Caco-2 (cell line): Measurements from ENCODE around the gene RRP12. TPM values are rescaled to one million over a fixed set of nuclear protein-coding genes. Genes with fewer than 3 reads are reported as not detected.

Source experiments
- BruUV-seq: library from RNA; stranded (reverse); fragments of 400-500 nt; replicated peaks from 2 replicates; lab custom pipeline; 2021; lab: Mats Ljungman, UMichigan
- CTCF ChIA-PET: fragments of 300-600 bp; sonication (Branson Sonifier 250); formaldehyde crosslinking; loops from one replicate; lab custom pipeline; 2022; ENCODE audit warnings: antibody characterized with exemption; lab: Charles Lee
- POLR2A ChIA-PET: fragments of 300-600 bp; sonication (Branson Sonifier 250); formaldehyde crosslinking; loops from one replicate; lab custom pipeline; 2022; ENCODE audit warnings: antibody characterized with exemption; lab: Charles Lee
- DNase-seq, 2 experiments: peaks; one replicate each; pipeline versions ENCODE4 v3.0.0 to v3.0.0-alpha.2; 2020 to 2022
- H3K27me3 ChIP-seq: replicated peaks from 2 replicates; pipeline ENCODE4 v1.6.0; 2011; ENCODE audit warnings: low read length; ENCODE audit not compliant: control insufficient read depth, insufficient read depth
- H3K36me3 ChIP-seq: 2 replicates; pipeline ENCODE4 v1.5.1; 2011; ENCODE audit warnings: low read length; ENCODE audit not compliant: control insufficient read depth, insufficient read depth
- H3K4me1 ChIP-seq: fragments of 250-450 bp; sonication (Bioruptor Pico); 2 replicates; pipeline ENCODE4 v1.5.1; 2020; ENCODE audit warnings: mild to moderate bottlenecking
- H3K4me3 ChIP-seq: 2 replicates; pipeline ENCODE4 v1.5.1; 2011; ENCODE audit warnings: low read depth, mild to moderate bottlenecking, control low read depth, low read length
- H3K9me3 ChIP-seq: fragments of 250-450 bp; sonication (Bioruptor Pico); 2 replicates; pipeline ENCODE4 v1.5.1; 2020; ENCODE audit warnings: mild to moderate bottlenecking, moderate library complexity
- H3K27ac Mint-ChIP-seq: one replicate; pipeline ENCODE4 v1.8.0; 2022; ENCODE audit warnings: mixed read lengths; ENCODE audit not compliant: unreplicated experiment
- H3K27me3 Mint-ChIP-seq: one replicate; pipeline ENCODE4 v1.8.0; 2022; ENCODE audit warnings: mixed read lengths; ENCODE audit not compliant: insufficient read depth, unreplicated experiment
- H3K36me3 Mint-ChIP-seq: one replicate; pipeline ENCODE4 v1.8.0; 2022; ENCODE audit warnings: mild to moderate bottlenecking, mixed read lengths; ENCODE audit not compliant: insufficient read depth, unreplicated experiment
- H3K4me1 Mint-ChIP-seq: one replicate; pipeline ENCODE4 v1.8.0; 2022; ENCODE audit warnings: low read depth, mixed read lengths; ENCODE audit not compliant: unreplicated experiment
- H3K4me3 Mint-ChIP-seq: one replicate; pipeline ENCODE4 v1.8.0; 2022; ENCODE audit warnings: mild to moderate bottlenecking, moderate library complexity, mixed read lengths; ENCODE audit not compliant: unreplicated experiment
- H3K9me3 Mint-ChIP-seq: one replicate; pipeline ENCODE4 v1.8.0; 2022; ENCODE audit warnings: mixed read lengths; ENCODE audit not compliant: unreplicated experiment
- intact Hi-C: fragments of 100-400 bp; cut with micrococcal nuclease; formaldehyde crosslinking; loops from one replicate; pipeline ENCODE4 v1.10.0; 2022; ENCODE audit not compliant: unreplicated experiment
- total RNA-seq: library from RNA; stranded (reverse); gene quantifications from 2 replicates; pipeline ENCODE4 v1.2.3, GENCODE V29; 2022
- TF ChIP-seq, protein P1 (sequence below), 2 experiments: fragments of 200-600 bp in 1 of 2; IDR thresholded peaks; 1 replicate in 1 of 2; 2 replicates in 1 of 2; pipeline versions ENCODE4 v1.5.1 to v1.8.0; 2011 to 2022; ENCODE audit warnings: antibody characterized with exemption in 1 of 2, control low read depth in 1 of 2, inconsistent platforms in 1 of 2, low read depth in 1 of 2, low read length in 1 of 2, mild to moderate bottlenecking in 1 of 2, moderate library complexity in 1 of 2; ENCODE audit not compliant: insufficient read depth in 1 of 2, severe bottlenecking in 1 of 2, unreplicated experiment in 1 of 2

The RRP12 gene
- total RNA-seq, 1 experiment from 2014 or later = 69.3 TPM

DNA sequence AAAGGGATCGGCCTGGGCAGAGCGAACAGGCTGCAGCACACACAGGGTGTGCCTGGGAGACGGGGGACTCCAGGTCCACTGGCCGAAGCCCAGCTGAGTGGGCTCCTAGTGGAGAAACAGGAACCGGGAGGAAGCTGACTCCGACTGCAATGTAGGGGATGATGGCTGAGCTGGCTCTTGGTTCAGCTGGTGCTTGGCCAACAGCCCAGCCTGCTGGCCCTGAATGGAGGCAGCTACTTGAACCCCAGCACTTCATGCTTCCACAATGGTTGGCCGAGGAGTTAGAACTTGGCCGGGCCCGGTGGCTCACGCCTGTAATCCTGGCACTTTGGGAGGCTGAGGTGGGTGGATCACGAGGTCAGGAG is 39.6 kb downstream of the RRP12 start:
- H3K4me1 ChIP-seq = no peaks in the 10 kb centered on the region
- TF ChIP-seq, protein P1, sequence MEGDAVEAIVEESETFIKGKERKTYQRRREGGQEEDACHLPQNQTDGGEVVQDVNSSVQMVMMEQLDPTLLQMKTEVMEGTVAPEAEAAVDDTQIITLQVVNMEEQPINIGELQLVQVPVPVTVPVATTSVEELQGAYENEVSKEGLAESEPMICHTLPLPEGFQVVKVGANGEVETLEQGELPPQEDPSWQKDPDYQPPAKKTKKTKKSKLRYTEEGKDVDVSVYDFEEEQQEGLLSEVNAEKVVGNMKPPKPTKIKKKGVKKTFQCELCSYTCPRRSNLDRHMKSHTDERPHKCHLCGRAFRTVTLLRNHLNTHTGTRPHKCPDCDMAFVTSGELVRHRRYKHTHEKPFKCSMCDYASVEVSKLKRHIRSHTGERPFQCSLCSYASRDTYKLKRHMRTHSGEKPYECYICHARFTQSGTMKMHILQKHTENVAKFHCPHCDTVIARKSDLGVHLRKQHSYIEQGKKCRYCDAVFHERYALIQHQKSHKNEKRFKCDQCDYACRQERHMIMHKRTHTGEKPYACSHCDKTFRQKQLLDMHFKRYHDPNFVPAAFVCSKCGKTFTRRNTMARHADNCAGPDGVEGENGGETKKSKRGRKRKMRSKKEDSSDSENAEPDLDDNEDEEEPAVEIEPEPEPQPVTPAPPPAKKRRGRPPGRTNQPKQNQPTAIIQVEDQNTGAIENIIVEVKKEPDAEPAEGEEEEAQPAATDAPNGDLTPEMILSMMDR (IDR thresholded peaks at IDR 0.05; ENCODE audit: insufficient read depth in 1 of 2, low read depth in 1 of 2, low read length in 1 of 2, severe bottlenecking in 1 of 2, unreplicated experiment in 1 of 2) = no peak
- no peak overlapping the region for H3K4me3 ChIP-seq
- ChIA-PET CTCF (no interaction called here), POLR2A (no interaction called here)
- Mint-ChIP-seq H3K27ac (no peak overlapping the region), H3K4me1 (no peaks in the 10 kb centered on the region), H3K9me3 (no peaks in the 10 kb centered on the region), H3K36me3 (peaks cover 46% of the 10 kb centered on the region), H3K4me3 (no peak overlapping the region), H3K27me3 (no peaks in the 10 kb centered on the region)
- BruUV-seq = no TSS peak
- DNase-seq = no peak
- intact Hi-C loops = no loop called here
- H3K9me3 ChIP-seq = no peaks in the 10 kb centered on the region
- H3K27me3 ChIP-seq = no peaks in the 10 kb centered on the region
- H3K36me3 ChIP-seq = no peaks in the 10 kb centered on the region

DNA sequence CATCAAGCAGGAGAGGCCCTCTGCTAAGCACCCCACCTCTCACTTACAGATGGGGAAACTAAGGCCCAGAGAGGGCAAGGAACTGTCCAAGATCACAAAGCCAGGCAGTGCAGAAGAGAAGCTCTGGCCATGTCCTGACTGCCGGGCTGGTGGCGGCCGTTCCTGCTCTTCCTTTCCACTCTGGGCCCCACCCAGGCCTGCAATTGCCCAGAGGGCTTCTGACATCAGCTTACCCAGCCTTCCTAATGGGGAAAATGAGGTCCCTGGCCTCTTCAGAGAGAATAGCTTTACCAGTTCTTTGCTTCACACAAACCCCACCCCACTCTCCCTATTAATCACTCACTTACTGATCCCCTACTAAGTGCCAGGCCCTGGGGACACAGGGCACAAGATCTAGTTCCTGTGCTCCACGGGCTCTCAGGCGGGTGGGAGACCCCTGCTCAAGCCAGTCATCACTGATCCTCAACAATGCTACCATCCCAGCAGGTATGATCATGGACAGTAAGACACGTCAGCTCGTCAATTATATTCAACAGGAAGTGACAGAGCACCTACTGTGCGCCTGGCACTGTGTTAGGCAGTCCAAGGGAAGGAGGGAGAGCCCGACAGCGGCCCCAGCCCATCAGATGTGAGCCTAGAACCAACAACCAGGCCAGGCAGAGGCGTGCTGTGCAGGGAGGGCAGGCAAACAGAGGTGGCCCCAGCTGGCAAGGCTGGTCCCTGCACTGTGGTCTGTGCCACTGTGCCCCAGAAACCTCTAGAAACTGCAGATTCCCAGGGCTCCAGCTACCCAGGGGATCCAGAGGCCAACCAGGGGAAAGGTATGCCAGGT is 40.2 kb downstream of the RRP12 start:
- POLR2A ChIA-PET = interaction anchor here (0.7 kb wide), 1 partner anchor 845 kb away, joined by 3 read pairs; no protein-coding TSS in a partner anchor

DNA sequence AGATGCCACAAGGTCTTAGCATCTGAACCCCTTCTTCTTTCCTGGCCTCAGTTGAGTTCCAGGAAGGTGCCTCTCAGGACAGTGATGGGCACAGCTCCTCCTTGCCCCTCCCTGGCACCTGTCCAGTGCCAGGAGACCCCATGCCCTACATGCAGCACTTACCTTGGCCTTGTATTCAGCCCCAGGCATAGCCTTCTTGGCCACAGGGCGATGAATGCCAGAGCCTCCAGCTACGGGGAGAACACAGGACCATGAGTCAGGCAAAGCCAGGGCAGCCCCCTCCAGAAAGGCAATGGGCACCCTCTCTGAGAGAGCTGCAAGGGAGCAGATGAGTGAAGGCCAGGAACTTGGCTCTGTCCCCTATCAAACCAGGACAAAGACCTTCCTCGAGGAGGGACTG is 42.4 kb downstream of the RRP12 start:
- Histone ChIP-seq H3K27me3 (no peaks in the 10 kb centered on the region), H3K4me1 (no peaks in the 10 kb centered on the region), H3K9me3 (no peaks in the 10 kb centered on the region), H3K4me3 (no peak overlapping the region), H3K36me3 (no peaks in the 10 kb centered on the region)
- no peaks in the 10 kb centered on the region for H3K9me3 Mint-ChIP-seq
- H3K27me3 Mint-ChIP-seq = no peaks in the 10 kb centered on the region
- BruUV-seq = no TSS peak
- CTCF ChIA-PET = no interaction called here
- intact Hi-C loops = no loop called here
- H3K36me3 Mint-ChIP-seq = peaks cover 29% of the 10 kb centered on the region
- DNase-seq = no peak
- no peak overlapping the region for H3K27ac Mint-ChIP-seq
- POLR2A ChIA-PET = no interaction called here
- TF ChIP-seq, protein P1 (IDR thresholded peaks at IDR 0.05; ENCODE audit: insufficient read depth in 1 of 2, low read depth in 1 of 2, low read length in 1 of 2, severe bottlenecking in 1 of 2, unreplicated experiment in 1 of 2) = no peak
- H3K4me1 Mint-ChIP-seq = no peaks in the 10 kb centered on the region
- H3K4me3 Mint-ChIP-seq = no peak overlapping the region

More for the DNA sequence above, 40.2 kb downstream of the RRP12 start:
- H3K27me3 Mint-ChIP-seq = no peaks in the 10 kb centered on the region
- TF ChIP-seq, protein P1 (IDR thresholded peaks at IDR 0.05; ENCODE audit: insufficient read depth in 1 of 2, low read depth in 1 of 2, low read length in 1 of 2, severe bottlenecking in 1 of 2, unreplicated experiment in 1 of 2) = no peak
- no peaks in the 10 kb centered on the region for H3K9me3 Mint-ChIP-seq
- no peak for DNase-seq
- Histone ChIP-seq H3K4me3 (no peak overlapping the region), H3K4me1 (no peaks in the 10 kb centered on the region), H3K27me3 (no peaks in the 10 kb centered on the region), H3K9me3 (no peaks in the 10 kb centered on the region), H3K36me3 (no peaks in the 10 kb centered on the region)
- intact Hi-C loops = no loop called here
- CTCF ChIA-PET = no interaction called here
- BruUV-seq = no TSS peak
- no peak overlapping the region for H3K27ac Mint-ChIP-seq
- no peak overlapping the region for H3K4me3 Mint-ChIP-seq
- no peaks in the 10 kb centered on the region for H3K4me1 Mint-ChIP-seq
- peaks cover 40% of the 10 kb centered on the region for H3K36me3 Mint-ChIP-seq
